Measurements from ENCODE around the gene CYP4B1. TPM values are rescaled to one million over a fixed set of nuclear protein-coding genes. Genes with fewer than 3 reads are reported as not detected.

Gene CYP4B1
- total RNA-seq, 1 experiment from 2014 or later: not detected

GRCh38 chr1:46768445-46768844 lies 30.4 kb upstream of the CYP4B1 start:
- Histone ChIP-seq H2BK5ac (ENCODE audit: insufficient read length, low read length) (no peak overlapping the region), H3K9me3 (ENCODE audit: control insufficient read depth, low read depth, low read length) (peaks cover 45% of the 10 kb centered on the region), H3K18ac (ENCODE audit: insufficient read length, low read depth, low read length) (no peak overlapping the region), H3K4me1 (ENCODE audit: insufficient read depth, low read length) (no peaks in the 10 kb centered on the region), H4K91ac (ENCODE audit: insufficient read length, low read depth, low read length) (no peak overlapping the region), H3K4me2 (ENCODE audit: insufficient read depth, insufficient read length, low read length) (no peak overlapping the region), H3K27me3 (ENCODE audit: insufficient read depth, low read length) (no peaks in the 10 kb centered on the region), H2AK5ac (ENCODE audit: insufficient read length, low read length) (no peak overlapping the region), H3K79me1 (ENCODE audit: insufficient read depth, low read depth, low read length, poor library complexity, severe bottlenecking) (no peaks in the 10 kb centered on the region), H3K27ac (ENCODE audit: insufficient read length, low read depth, low read length) (no peak overlapping the region), H3K4ac (ENCODE audit: low read depth, low read length) (no peak overlapping the region), H3K9ac (ENCODE audit: extremely low read depth, insufficient read length, low read length) (no peak overlapping the region), H3K14ac (ENCODE audit: insufficient read depth, low read length) (no peak overlapping the region), H3K79me2 (ENCODE audit: insufficient read depth, low read length) (no peaks in the 10 kb centered on the region), H2BK120ac (ENCODE audit: low read depth, low read length, poor library complexity, severe bottlenecking) (no peak overlapping the region), H4K5ac (ENCODE audit: insufficient read length, low read depth, low read length) (no peak overlapping the region), H2BK12ac (ENCODE audit: insufficient read length, low read depth, low read length) (no peak overlapping the region), H2AFZ (ENCODE audit: low read length) (no peak overlapping the region), H2BK20ac (ENCODE audit: low read depth, low read length, poor library complexity, severe bottlenecking) (no peak overlapping the region), H2BK15ac (ENCODE audit: low read depth, low read length) (no peak overlapping the region), H3K23ac (ENCODE audit: insufficient read length, low read depth, low read length) (no peak overlapping the region), H4K20me1 (ENCODE audit: control insufficient read depth, insufficient read depth, insufficient read length) (no peaks in the 10 kb centered on the region), H3K56ac (ENCODE audit: insufficient read length, low read depth, low read length) (no peak overlapping the region), H3K23me2 (ENCODE audit: insufficient read length, low read depth, low read length, poor library complexity, severe bottlenecking) (no peaks in the 10 kb centered on the region), H3T11ph (ENCODE audit: low read length) (no peak overlapping the region), H4K8ac (replicated peaks; ENCODE audit: insufficient read length, low read depth, low read length) (no peak overlapping the region)
- peaks cover 50 to 55% of the 10 kb centered on the region in 2 experiments for H3K9me3 Mint-ChIP-seq
- no peak for TF ChIP-seq CTCF (conservative IDR thresholded peaks at IDR 0.05)
- no peak overlapping the region; a peak in 1 of 7 replicates for H3K27ac Mint-ChIP-seq
- peaks cover 0 to 2% of the 10 kb centered on the region in 2 experiments; a peak in 2 of 4 replicates for H3K4me1 Mint-ChIP-seq
- no CpG with 5 or more reads among the region's 5 CpGs for WGBS (ENCODE audit: extremely low coverage, insufficient read length, low lambda C conversion rate)
- H3K27me3 Mint-ChIP-seq (ENCODE audit: low read depth): peaks cover 9% of the 10 kb centered on the region
- no peak for DNase-seq
- H3K36me3 Mint-ChIP-seq (ENCODE audit: insufficient read depth in 1 of 3, low read depth in 3 of 3): peaks cover 6 to 38% (median 31%) of the 10 kb centered on the region in 3 experiments; a peak in 6 of 7 replicates
- no peak overlapping the region for H3K4me3 Mint-ChIP-seq
